Stimulated activated CD8-positive, alpha-beta memory T cell treated with anti-CD3 and anti-CD28 coated beads, Interleukin-15, amount 100 ng/mL, for 4 hours (primary cell): ENCODE measurements around the gene EML1.

ENCODE experiments used
- DNase-seq, 2 donors: peaks; one replicate each; pipeline ENCODE4 v3.0.0-alpha.2; 2020; ENCODE audit warnings: low read depth in 2 of 2

The EML1 gene

GRCh38 chr14:99990268-99991170 lies 197.3 kb downstream of the EML1 start:
- DNase-seq = no peak

DNA sequence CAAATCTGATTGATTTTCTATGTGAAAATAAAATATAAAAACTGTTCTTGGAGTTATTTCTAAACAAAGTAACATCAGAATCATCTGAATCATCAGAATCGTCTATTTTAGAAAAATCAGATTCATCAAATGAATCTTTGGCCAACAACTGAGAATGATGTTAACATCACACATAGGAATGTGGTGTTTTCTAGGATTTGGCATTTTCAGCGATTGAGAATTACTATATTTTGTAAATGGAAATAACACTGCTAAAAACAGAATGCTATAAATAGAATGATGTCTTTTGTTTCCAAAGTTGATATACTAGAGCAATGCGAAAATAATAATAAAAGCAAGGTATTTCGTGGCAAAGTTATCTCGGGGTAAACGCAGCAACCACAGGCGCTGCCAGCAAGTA lies 198.1 kb downstream of the EML1 start:
- no peak for DNase-seq
